ENCODE results near the gene NTMT2.
"Not testable (repeated sequence)": the region's sequence is repeated elsewhere in the genome, so short reads cannot be mapped to it uniquely, and the experiment has no call there.

The NTMT2 gene

GRCh38 chr1:170162459-170163246 lies 16.9 kb downstream of the NTMT2 start:
- DNase-seq, result no peak

DNA sequence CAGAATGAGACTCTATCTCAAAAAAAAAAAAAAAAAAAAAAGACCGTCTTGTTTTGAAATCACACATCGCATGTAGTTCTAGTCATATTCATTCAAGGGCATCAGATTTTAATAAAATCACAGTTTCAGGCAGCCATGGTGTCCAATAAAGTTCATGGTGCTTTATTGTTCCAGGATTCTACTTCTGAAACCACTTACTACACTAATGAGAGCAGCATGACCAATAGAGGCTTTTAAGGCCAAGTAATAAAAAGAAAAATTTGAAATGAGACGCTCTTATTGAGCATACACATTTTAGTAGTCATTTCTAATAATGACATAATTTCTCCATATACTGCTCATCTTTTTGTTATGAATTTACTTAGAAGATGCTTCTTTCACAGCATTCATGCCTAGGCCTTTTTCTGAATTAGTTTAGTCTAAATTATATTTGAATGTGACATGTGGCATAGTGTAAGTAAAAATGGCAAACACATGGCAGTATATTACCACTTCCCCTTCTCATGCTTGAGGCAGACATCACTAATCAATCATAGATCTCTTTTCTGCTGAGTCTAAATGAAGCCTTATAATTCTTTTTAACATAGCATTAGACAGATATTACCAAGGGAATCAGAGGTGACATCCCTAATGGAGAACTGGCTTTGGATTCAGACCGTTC lies 18.5 kb downstream of the NTMT2 start:
- no peak for DNase-seq

- DNase-seq, result no peak
Observed at GRCh38 chr1:170166518-170167180, 20.9 kb downstream of the NTMT2 start.

DNA sequence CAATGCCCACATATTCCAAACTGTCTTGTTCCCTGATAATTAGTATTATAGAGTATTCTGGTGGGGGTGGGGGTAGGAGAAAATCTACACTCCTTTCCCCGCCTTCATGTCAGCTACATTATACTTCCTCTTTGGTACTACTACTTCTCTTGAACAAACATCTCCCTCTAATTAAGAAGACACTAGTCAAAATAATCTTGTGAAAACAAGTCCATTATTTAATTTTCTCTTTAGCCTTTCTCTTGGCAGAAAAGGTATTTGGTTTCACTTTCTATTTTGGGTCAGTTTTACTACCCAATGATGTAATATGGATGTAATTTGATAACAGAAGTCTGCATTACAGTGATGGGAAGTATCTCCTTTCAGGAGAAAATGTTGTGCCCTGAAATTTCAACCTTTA lies 22.5 kb downstream of the NTMT2 start:
- DNase-seq, result no peak

DNA sequence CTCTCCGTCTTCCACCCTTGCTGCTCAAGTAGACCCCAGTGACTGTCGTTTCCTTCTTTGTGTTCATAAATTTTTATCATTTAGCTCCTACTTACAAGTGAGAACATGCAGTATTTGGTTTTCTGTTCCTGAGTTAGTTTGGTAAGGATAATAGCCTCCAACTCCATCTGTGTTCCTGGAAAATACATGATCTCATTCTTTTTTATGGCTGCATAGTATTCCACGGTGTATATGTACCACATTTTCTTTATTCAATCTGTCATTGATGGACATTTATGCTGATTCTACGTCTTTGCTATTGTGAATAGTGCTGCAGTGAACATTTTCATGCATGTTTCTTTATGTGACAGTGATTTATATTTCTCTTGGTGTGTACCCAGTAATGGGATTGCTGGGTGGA lies 24.8 kb downstream of the NTMT2 start:
- DNase-seq, result not testable (repeated sequence)

GRCh38 chr1:170174395-170174794 lies 28.6 kb downstream of the NTMT2 start:
- DNase-seq, result no peak

DNA sequence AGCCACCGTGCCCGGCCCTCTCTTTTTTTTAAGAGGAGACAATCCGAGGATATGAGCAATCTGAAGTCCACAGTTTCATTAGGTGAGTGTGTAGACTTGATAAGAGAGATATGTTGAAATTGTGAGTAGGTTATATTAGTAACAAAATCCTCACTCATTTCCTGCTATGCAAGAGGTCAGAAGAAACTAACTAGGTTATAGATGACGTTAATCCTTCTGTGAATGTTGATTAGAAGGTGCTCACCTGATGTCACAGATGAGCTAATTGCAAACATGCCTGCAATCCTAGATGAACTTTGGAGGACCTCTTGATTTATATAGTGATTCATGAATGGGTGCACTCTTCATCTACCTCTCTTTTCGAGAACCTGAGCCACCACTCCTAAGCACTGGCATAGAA lies 29.3 kb downstream of the NTMT2 start:
- DNase-seq, result no peak

DNA sequence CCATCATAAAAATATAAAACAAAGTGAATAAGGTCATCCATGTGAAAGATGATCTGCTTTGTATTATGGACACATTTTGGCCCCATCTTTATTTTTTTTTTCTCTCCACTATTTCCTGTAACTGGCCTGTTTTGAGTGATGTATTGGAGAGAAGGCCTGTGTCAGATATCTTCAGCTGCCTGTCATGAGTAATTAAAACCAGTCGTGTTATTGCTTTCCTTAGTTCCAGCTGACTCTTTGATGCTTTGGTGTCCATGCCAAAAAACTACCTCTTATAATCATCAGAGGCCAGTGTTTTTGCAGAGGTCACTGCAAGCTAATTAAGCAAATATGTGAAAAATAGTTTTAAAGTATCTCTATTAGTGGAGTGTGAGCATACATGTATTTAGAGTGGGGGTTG lies 29.7 kb downstream of the NTMT2 start:
- DNase-seq, result no peak

DNA sequence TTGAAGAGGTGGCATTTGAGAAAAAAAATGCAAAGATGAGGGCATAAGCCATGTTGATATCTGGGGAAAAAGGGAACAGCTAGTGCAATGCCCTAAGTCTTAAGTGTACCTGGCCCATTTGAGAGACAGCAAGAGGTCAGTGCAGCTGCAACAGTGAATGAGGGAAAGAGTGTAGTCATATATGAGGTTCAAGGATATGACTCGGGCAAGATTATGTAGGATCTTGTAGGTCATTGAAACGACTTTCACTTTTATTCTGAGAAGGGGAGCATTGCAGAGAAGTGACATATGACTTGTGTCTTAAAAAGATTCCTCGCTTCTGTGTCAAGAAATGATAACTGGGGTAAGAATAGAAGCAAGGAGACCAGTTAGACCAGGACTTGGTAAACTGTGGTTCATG lies 31.0 kb downstream of the NTMT2 start:
- DNase-seq, result no peak

DNA sequence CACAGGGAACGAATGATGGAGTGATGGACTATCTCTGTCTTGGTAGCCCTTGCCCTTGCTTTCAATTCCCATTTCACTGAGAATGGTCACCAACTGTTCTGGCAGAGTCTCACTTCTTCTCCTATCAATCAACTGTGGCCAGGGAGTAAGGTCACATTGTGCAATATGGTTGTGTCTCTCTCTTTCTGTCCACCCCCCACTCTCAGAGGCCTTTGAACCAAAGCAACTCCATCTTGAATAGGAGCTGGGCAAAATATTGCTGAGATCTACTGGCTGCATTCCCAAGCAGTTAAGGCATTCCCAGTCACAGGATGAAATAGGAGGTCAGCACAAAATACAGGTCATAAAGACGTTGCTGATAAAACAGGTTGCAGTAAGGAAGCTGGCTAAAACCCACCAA lies 36.7 kb downstream of the NTMT2 start:
- DNase-seq, result no peak

GRCh38 chr1:170192546-170192945 lies 46.8 kb downstream of the NTMT2 start:
- DNase-seq, result no peak

DNA sequence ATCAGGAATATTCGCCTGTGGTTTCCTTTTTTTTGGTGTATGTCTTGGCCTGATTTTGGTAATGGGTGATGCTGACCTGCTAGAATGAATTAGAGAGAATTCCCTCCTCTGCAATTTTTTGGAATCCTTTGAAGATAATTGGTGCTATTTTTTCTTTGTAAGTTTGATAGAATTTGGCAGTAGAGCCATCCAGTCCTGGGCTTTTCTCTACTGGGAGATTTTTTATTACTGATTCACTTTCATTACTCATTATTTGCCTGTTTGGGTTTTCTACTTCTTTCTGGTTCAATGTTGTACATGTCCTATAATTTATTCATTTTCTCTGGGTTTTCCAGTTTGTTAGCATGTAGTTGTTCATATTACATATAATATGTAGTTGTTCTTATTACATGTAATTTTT lies 48.7 kb downstream of the NTMT2 start:
- no peak for DNase-seq

DNA sequence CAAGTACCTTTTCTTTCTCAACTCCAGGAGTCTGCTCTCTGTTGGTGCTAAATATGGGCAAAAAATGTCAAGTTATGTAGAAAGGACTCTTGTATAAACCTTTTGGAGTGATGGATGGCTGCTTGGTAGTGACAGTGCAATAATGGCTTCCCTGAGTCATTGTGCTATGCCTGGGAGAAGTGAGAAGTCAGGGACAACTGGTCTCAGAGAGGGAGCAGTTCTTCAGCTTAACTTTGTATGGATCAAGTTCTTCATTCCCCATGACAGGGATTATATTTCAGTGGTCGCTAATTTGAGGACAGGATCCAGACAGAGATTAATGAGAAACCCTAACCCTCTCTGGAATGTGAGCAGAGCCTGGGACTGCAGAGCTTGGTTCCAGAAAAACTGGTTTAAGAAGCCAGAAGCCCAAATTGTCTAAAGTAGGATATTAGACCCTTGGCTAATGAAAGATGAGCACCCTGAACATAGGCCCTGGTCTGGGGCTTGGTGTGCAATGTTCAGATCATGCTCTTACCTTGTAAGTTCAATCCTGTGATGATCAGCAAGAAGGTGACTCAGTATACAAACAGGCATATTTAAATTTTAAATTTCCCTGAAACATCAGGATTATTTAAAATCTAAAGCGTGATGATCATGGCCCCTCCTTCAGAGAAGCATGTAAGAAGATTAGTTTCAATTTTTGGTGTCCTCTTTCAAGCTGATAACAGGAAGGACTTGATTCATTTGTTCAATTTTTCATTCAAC lies 50.9 kb downstream of the NTMT2 start:
- DNase-seq, result no peak

GRCh38 chr1:170198090-170198489 lies 52.3 kb downstream of the NTMT2 start:
- DNase-seq, result no peak

- DNase-seq, result no peak
Observed at GRCh38 chr1:170198584-170198983, 52.8 kb downstream of the NTMT2 start.

DNA sequence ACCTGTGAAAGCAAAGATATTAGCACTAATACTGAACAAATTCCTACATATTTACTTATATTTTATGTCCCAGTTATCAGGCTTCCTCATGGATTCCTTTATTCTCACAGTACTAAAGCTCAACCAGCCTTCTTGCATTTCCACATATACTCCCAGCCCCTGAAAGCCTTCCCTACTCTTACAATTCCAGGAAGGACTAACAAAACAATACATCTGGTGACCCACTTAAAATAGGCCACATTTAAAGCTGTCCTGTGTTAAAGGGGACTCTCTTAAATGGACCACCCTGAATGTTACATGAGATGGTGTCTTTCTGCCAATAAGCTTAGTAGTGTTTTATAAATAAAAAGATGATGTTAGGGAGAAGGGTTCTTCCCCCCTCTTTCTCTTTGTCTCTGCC lies 54.4 kb downstream of the NTMT2 start:
- no peak for DNase-seq

- no peak for DNase-seq
Observed at GRCh38 chr1:170200621-170201397, 55.0 kb downstream of the NTMT2 start.

- DNase-seq, result no peak
Observed at GRCh38 chr1:170203693-170204092, 57.9 kb downstream of the NTMT2 start.

GRCh38 chr1:170204121-170204520 lies 58.4 kb downstream of the NTMT2 start:
- no peak for DNase-seq

DNA sequence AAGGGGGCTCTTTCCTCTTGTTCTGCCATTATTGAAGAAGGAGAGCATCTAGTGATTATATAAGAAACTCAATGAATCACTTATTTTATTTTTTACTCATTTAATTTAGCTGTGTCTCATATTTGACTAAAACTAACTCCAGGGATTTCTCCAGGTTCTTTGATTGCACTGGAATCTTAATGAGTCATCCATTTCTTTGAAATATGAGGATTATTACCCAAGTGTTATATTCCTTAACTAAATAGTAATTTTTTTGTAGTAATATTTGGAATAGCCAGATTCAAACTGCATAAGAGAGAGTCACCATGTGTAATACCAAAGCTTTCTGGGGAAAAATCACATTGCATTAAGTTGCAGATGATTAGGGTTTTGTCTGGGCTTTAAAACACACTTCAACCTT lies 59.5 kb downstream of the NTMT2 start:
- DNase-seq, result no peak

GRCh38 chr1:170209125-170209524 lies 63.4 kb downstream of the NTMT2 start:
- DNase-seq, result no peak

DNA sequence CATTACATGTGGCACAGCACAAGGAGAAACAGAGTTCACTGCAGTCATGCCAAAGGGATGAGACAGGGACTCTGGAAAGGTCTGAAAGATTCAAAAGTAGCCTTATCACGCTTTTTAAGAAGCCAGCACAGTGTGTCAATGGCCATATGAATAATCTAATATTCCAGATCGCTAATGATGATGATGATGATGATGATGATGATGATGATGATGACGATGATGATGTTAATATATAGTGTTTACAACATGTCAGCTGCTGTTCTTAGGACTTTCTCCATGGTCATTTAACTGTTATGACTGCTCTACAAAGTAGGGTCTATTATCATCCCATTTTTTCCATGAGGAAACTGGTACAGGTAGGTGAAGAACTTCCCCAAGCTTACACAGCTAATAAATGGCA lies 64.4 kb downstream of the NTMT2 start:
- DNase-seq, result no peak

- DNase-seq, result no peak
Observed at GRCh38 chr1:170213596-170213995, 67.8 kb downstream of the NTMT2 start.
